HCT116 (cell line): ENCODE data around the gene HSPA12B. TPM values are rescaled to one million over a fixed set of nuclear protein-coding genes. Genes with fewer than 3 reads are reported as not detected.

Source experiments
- ATAC-seq: fragments of 200-7000 bp; cut with Tn5 transposase; 2 replicates; pipeline ENCODE4 v1.9.1; 2020; ENCODE audit warnings: mild to moderate bottlenecking, moderate library complexity
- BruUV-seq: library from RNA; stranded (reverse); fragments of 400-500 nt; replicated peaks from 2 replicates; lab custom pipeline; 2021; lab: Mats Ljungman, UMichigan
- CTCF ChIA-PET: fragments of 300-600 bp; sonication (Branson Sonifier 250); formaldehyde crosslinking; loops from one replicate; lab custom pipeline; 2021; ENCODE audit warnings: antibody characterized with exemption; lab: Charles Lee
- POLR2A ChIA-PET: fragments of 300-600, 350-600 bp; sonication (Branson Sonifier 250); formaldehyde crosslinking; loops from one replicate; lab custom pipeline; 2021; ENCODE audit warnings: antibody characterized with exemption; lab: Charles Lee
- RAD21 ChIA-PET, 2 experiments: fragments of 300-600 bp; sonication (Branson Sonifier 250); formaldehyde crosslinking; loops; one replicate each; lab custom pipeline; 2023; ENCODE audit warnings: low total read pairs in 2 of 2; ENCODE audit not compliant: uncharacterized antibody in 2 of 2, unreplicated experiment in 2 of 2, low non-redundant PET in 1 of 2; lab: Charles Lee
- DNase-seq: peaks from one replicate; pipeline ENCODE4 v3.0.0-alpha.2; 2010; ENCODE audit warnings: low read depth, low spot score
- H2AFZ ChIP-seq: fragments of 200-600 bp; shearing (Covaris generic), sonication (generic); 2 replicates; pipeline ENCODE4 v1.6.1; 2017; ENCODE audit warnings: low read depth, mixed run types, mixed read lengths, antibody characterized with exemption, low read length; ENCODE audit not compliant: poor library complexity, severe bottlenecking
- H3K27ac ChIP-seq: 2 replicates; pipeline ENCODE4 v1.5.1; 2012; ENCODE audit warnings: low read depth, low read length
- H3K27me3 ChIP-seq: fragments of 200-600 bp; sonication (generic); 2 replicates; pipeline ENCODE4 v1.6.1; 2016; ENCODE audit warnings: mixed run types, low read length, mixed read lengths; ENCODE audit not compliant: insufficient read depth
- H3K36me3 ChIP-seq, 2 experiments: fragments of 200-500 bp in 1 of 2; fragments of 200-600 bp in 1 of 2; sonication (Bioruptor generic) in 1 of 2; sonication (generic) in 1 of 2; 2 replicates each; pipeline versions ENCODE4 v1.5.1 to v1.6.1; 2014 to 2016; ENCODE audit warnings: low read length in 2 of 2, inconsistent platforms in 1 of 2, mixed read lengths in 1 of 2, mixed run types in 1 of 2; ENCODE audit not compliant: insufficient read depth in 2 of 2, control insufficient read depth in 1 of 2
- H3K4me1 ChIP-seq, 2 experiments: fragments of 200-600 bp in 1 of 2; sonication (generic) in 1 of 2; 2 replicates each; pipeline versions ENCODE4 v1.5.1 to v1.6.1; 2012 to 2017; ENCODE audit warnings: low read length in 2 of 2, inconsistent platforms in 1 of 2, mild to moderate bottlenecking in 1 of 2, mixed read lengths in 1 of 2, mixed run types in 1 of 2, moderate library complexity in 1 of 2; ENCODE audit not compliant: insufficient read depth in 2 of 2, control insufficient read depth in 1 of 2
- H3K4me2 ChIP-seq: fragments of 200-600 bp; sonication (generic); 2 replicates; pipeline ENCODE4 v1.6.1; 2017; ENCODE audit warnings: mixed run types, low read length, mixed read lengths
- H3K4me3 ChIP-seq, 2 experiments: fragments of 200-600 bp in 1 of 2; sonication (generic) in 1 of 2; replicated peaks in 1 of 2; 2 replicates each; pipeline ENCODE4 v1.5.1; 2011 to 2016; ENCODE audit warnings: low read length in 2 of 2, control low read depth in 1 of 2, low read depth in 1 of 2, mild to moderate bottlenecking in 1 of 2, mixed read lengths in 1 of 2, mixed run types in 1 of 2
- H3K79me2 ChIP-seq: fragments of 200-600 bp; sonication (generic); 2 replicates; pipeline ENCODE4 v1.6.1; 2017; ENCODE audit warnings: mild to moderate bottlenecking, mixed run types, low read length, moderate library complexity, mixed read lengths; ENCODE audit not compliant: insufficient read depth
- H3K9ac ChIP-seq: fragments of 200-600 bp; sonication (generic); 2 replicates; pipeline ENCODE4 v1.6.1; 2016; ENCODE audit warnings: low read length, mixed read lengths
- H3K9me2 ChIP-seq: fragments of 200-600 bp; sonication (generic), shearing (Covaris generic); 2 replicates; pipeline ENCODE4 v1.6.1; 2017; ENCODE audit warnings: mixed run types, mild to moderate bottlenecking, moderate library complexity; ENCODE audit not compliant: insufficient read depth
- H3K9me3 ChIP-seq, 2 experiments: fragments of 200-500 bp in 1 of 2; fragments of 200-600 bp in 1 of 2; sonication (Bioruptor generic) in 1 of 2; sonication (generic) in 1 of 2; 2 replicates each; pipeline ENCODE4 v1.6.1; 2014 to 2017; ENCODE audit warnings: low read length in 2 of 2, mixed read lengths in 2 of 2, inconsistent platforms in 1 of 2, low read depth in 1 of 2, mild to moderate bottlenecking in 1 of 2, mixed run types in 1 of 2, moderate library complexity in 1 of 2; ENCODE audit not compliant: control insufficient read depth in 1 of 2, insufficient read depth in 1 of 2
- H4K20me1 ChIP-seq: fragments of 200-600 bp; sonication (generic), shearing (Covaris generic); 2 replicates; pipeline ENCODE4 v1.6.1; 2017; ENCODE audit warnings: mixed run types, mild to moderate bottlenecking, moderate library complexity; ENCODE audit not compliant: insufficient read depth
- CEBPB ChIP-seq: IDR thresholded peaks from 2 replicates; pipeline ENCODE4 v1.6.1; 2012; ENCODE audit warnings: low read depth
- EGR1 ChIP-seq: IDR thresholded peaks from 2 replicates; pipeline ENCODE4 v1.6.1; 2012; ENCODE audit warnings: low read depth
- ELF1 ChIP-seq: IDR thresholded peaks from 2 replicates; pipeline ENCODE4 v1.6.1; 2012; ENCODE audit warnings: low read depth, borderline replicate concordance
- EZH2 ChIP-seq: fragments of 200-600 bp; sonication (generic); IDR thresholded peaks from 2 replicates; pipeline ENCODE4 v1.6.1; 2017; ENCODE audit warnings: antibody characterized with exemption, mixed run types
- EZH2phosphoT487 ChIP-seq: fragments of 200-600 bp; IDR thresholded peaks from 2 replicates; pipeline ENCODE4 v1.6.1; 2018; ENCODE audit warnings: antibody characterized with exemption, borderline replicate concordance
- FOSL1 ChIP-seq: IDR thresholded peaks from 2 replicates; pipeline ENCODE4 v1.6.1; 2012; ENCODE audit warnings: low read depth
- JUND ChIP-seq: IDR thresholded peaks from 2 replicates; pipeline ENCODE4 v1.6.1; 2012
- MAX ChIP-seq: IDR thresholded peaks from 2 replicates; pipeline ENCODE4 v1.6.1; 2012
- RAD21 ChIP-seq: IDR thresholded peaks from 2 replicates; pipeline ENCODE4 v1.6.1; 2012; ENCODE audit warnings: low read depth, mild to moderate bottlenecking
- SIN3A ChIP-seq: IDR thresholded peaks from 2 replicates; pipeline ENCODE4 v1.6.1; 2012; ENCODE audit warnings: low read depth
- SP1 ChIP-seq: IDR thresholded peaks from 2 replicates; pipeline ENCODE4 v1.6.1; 2012; ENCODE audit warnings: low read depth
- SRF ChIP-seq: IDR thresholded peaks from 2 replicates; pipeline ENCODE4 v1.6.1; 2012; ENCODE audit warnings: low read depth
- TCF7L2 ChIP-seq: IDR thresholded peaks from 2 replicates; pipeline ENCODE4 v1.7.0; 2011; ENCODE audit warnings: borderline replicate concordance, inconsistent platforms; ENCODE audit not compliant: insufficient read depth, insufficient read length; ENCODE audit errors: extremely low read depth
- YY1 ChIP-seq: IDR thresholded peaks from 2 replicates; pipeline ENCODE4 v1.6.1; 2011; ENCODE audit warnings: low read length, low read depth, moderate library complexity, mild to moderate bottlenecking; ENCODE audit not compliant: insufficient replicate concordance; ENCODE audit errors: extremely low read depth
- ZBTB33 ChIP-seq: IDR thresholded peaks from 2 replicates; pipeline ENCODE4 v1.6.1; 2011; ENCODE audit warnings: mild to moderate bottlenecking, low read length, moderate library complexity; ENCODE audit not compliant: insufficient replicate concordance; ENCODE audit errors: extremely low read depth
- ZFX ChIP-seq: fragments of 450-650 bp; IDR thresholded peaks from 2 replicates; pipeline ENCODE4 v1.6.1; 2017
- intact Hi-C: fragments of 100-400 bp; cut with micrococcal nuclease; formaldehyde crosslinking; loops from 2 replicates; pipeline ENCODE4 v1.10.0; 2022
- total RNA-seq: library from RNA; stranded (reverse); gene quantifications from one replicate; pipeline ENCODE4 v1.2.1, GENCODE V29; 2021; ENCODE audit not compliant: unreplicated experiment

HSPA12B gene
- total RNA-seq, 1 experiment from 2014 or later = not detected

- intact Hi-C loops = no loop called here
- no peak overlapping the region for H3K9ac ChIP-seq
- no peaks in the 10 kb centered on the region for H4K20me1 ChIP-seq
- H3K4me3 ChIP-seq = no peak overlapping the region
- H3K9me3 ChIP-seq = no peaks in the 10 kb centered on the region
- no peak overlapping the region for H3K4me2 ChIP-seq
- peaks cover 0 to 12% of the 10 kb centered on the region in 2 experiments; a peak in 3 of 4 replicates for H3K4me1 ChIP-seq
- no peaks in the 10 kb centered on the region for H3K79me2 ChIP-seq
- no peak for DNase-seq
- H3K27ac ChIP-seq = no peak overlapping the region
- no peaks in the 10 kb centered on the region for H3K9me2 ChIP-seq
- no TSS peak for BruUV-seq
- no peak for ATAC-seq
- no peaks in the 10 kb centered on the region for H3K36me3 ChIP-seq
- no peaks in the 10 kb centered on the region for H3K27me3 ChIP-seq
- H2AFZ ChIP-seq = no peak overlapping the region
- ChIA-PET POLR2A (no interaction called here), RAD21 (no interaction called here), CTCF (no interaction called here)
- TF ChIP-seq ELF1 = no peak
- no peak for TF ChIP-seq RAD21
- no peak for TF ChIP-seq EZH2
- no peak for TF ChIP-seq MAX
- no peak for TF ChIP-seq EGR1
- TF ChIP-seq CEBPB = no peak
- TF ChIP-seq SRF = no peak
- no peak for TF ChIP-seq FOSL1
- no peak for TF ChIP-seq SIN3A
- TF ChIP-seq TCF7L2 = no peak
- TF ChIP-seq YY1 = no peak
- TF ChIP-seq JUND = no peak
- no peak for TF ChIP-seq ZFX
- TF ChIP-seq ZBTB33 = no peak
- TF ChIP-seq SP1 = no peak
- no peak for TF ChIP-seq EZH2phosphoT487
Observed at GRCh38 chr20:3705970-3706739, 26.3 kb upstream of the HSPA12B start.
